HepG2 (cell line): Measurements from ENCODE around the gene LEP. TPM values are rescaled to one million over a fixed set of nuclear protein-coding genes. Genes with fewer than 3 reads are reported as not detected.

ENCODE experiments used
- ASH2L ChIP-seq: fragments of 300-600, 200-600 bp; sonication (generic); IDR thresholded peaks from 2 replicates; pipeline ENCODE4 v1.7.0; 2017; ENCODE audit warnings: low read depth, mild to moderate bottlenecking, moderate library complexity, mixed read lengths, low read length; ENCODE audit not compliant: insufficient read length
- BCL6 ChIP-seq: IDR thresholded peaks from 2 replicates; pipeline ENCODE4 v1.6.1; 2016; ENCODE audit warnings: missing genetic modification reagents, missing compliant biosample characterization
- CEBPB ChIP-seq: IDR thresholded peaks from 2 replicates; pipeline ENCODE4 v1.6.1; 2011; ENCODE audit warnings: low read depth, low read length, improper control_type of control experiment, borderline replicate concordance
- CHD4 ChIP-seq: fragments of 200-600 bp; sonication (generic); IDR thresholded peaks from 2 replicates; pipeline ENCODE4 v1.7.0; 2017; ENCODE audit warnings: mild to moderate bottlenecking, low read length, borderline replicate concordance
- HDAC1 ChIP-seq: sonication (generic); formaldehyde crosslinking; IDR thresholded peaks from 2 replicates; pipeline ENCODE4 v1.5.1; 2020; ENCODE audit warnings: mild to moderate bottlenecking, missing genetic modification reagents
- NCOR1 ChIP-seq: fragments of 200-600 bp; sonication (generic); IDR thresholded peaks from 2 replicates; pipeline ENCODE4 v1.7.0; 2017; ENCODE audit warnings: antibody characterized with exemption, low read length, borderline replicate concordance
- NR2F6 ChIP-seq, 2 experiments: IDR thresholded peaks; 2 replicates each; pipeline ENCODE4 v1.6.1; 2016; ENCODE audit warnings: antibody characterized with exemption in 1 of 2, mild to moderate bottlenecking in 1 of 2
- TEAD3 ChIP-seq: optimal IDR thresholded peaks from 2 replicates; pipeline ENCODE3; 2016; ENCODE audit warnings: borderline replicate concordance
- ZMYM3 ChIP-seq: sonication (generic); formaldehyde crosslinking; IDR thresholded peaks from 2 replicates; pipeline ENCODE4 v1.5.1; 2020; ENCODE audit warnings: mild to moderate bottlenecking, missing genetic modification reagents
- ZNF446 ChIP-seq: sonication (generic); formaldehyde crosslinking; IDR thresholded peaks from 2 replicates; pipeline ENCODE4 v1.5.0; 2020; ENCODE audit warnings: mild to moderate bottlenecking, missing genetic modification reagents
- ZNF607 ChIP-seq: sonication (generic); formaldehyde crosslinking; IDR thresholded peaks from 2 replicates; pipeline ENCODE4 v1.5.1; 2020; ENCODE audit warnings: missing genetic modification reagents, mild to moderate bottlenecking, borderline replicate concordance
- ZNF660 ChIP-seq: sonication (generic); formaldehyde crosslinking; IDR thresholded peaks from 2 replicates; pipeline ENCODE4 v1.5.1; 2020; ENCODE audit warnings: mild to moderate bottlenecking, low read depth, missing genetic modification reagents, borderline replicate concordance
- ZSCAN22 ChIP-seq: sonication (generic); formaldehyde crosslinking; IDR thresholded peaks from 2 replicates; pipeline ENCODE4 v1.4.0; 2020; ENCODE audit warnings: mild to moderate bottlenecking, missing genetic modification reagents
- polyA plus RNA-seq, 8 experiments: library from polyadenylated mRNA; depleted of rRNA in 3 of 8; stranded (reverse) in 7 of 8; unstranded in 1 of 8; fragments of >200 nt; fragmentation: Illumina TruSeq in 4 of 8; extraction: Trizol in 4 of 8; gene quantifications; 2 replicates each; pipeline versions ENCODE4 v1.2.1 to v1.2.3, GENCODE V29; 2011 to 2016; ENCODE audit warnings: low read depth in 4 of 8, missing spikeins in 1 of 8, mixed read lengths in 1 of 8; ENCODE audit not compliant: insufficient read depth in 1 of 8
- total RNA-seq, 5 experiments: library from RNA; depleted of rRNA; stranded (reverse); fragments of >200 nt; fragmentation: Illumina TruSeq; extraction: Trizol; gene quantifications; 2 replicates each; pipeline ENCODE4 v1.2.3, GENCODE V29; 2016; ENCODE audit warnings: low read depth in 1 of 5
- TF ChIP-seq, protein P1 (sequence below): sonication (generic); formaldehyde crosslinking; IDR thresholded peaks from 2 replicates; pipeline ENCODE4 v1.4.0; 2020; ENCODE audit warnings: missing genetic modification reagents, borderline replicate concordance
- TF ChIP-seq, protein P2 (sequence below): IDR thresholded peaks from 2 replicates; pipeline ENCODE4 v1.4.0; 2020; ENCODE audit warnings: mild to moderate bottlenecking, missing genetic modification reagents

Gene LEP
- total and polyA plus RNA-seq, 2 of the 13 experiments (the other 11 are each of a cell fraction or from before 2014, with no cell fraction given) = 0.05 TPM; not detected in 1

DNA sequence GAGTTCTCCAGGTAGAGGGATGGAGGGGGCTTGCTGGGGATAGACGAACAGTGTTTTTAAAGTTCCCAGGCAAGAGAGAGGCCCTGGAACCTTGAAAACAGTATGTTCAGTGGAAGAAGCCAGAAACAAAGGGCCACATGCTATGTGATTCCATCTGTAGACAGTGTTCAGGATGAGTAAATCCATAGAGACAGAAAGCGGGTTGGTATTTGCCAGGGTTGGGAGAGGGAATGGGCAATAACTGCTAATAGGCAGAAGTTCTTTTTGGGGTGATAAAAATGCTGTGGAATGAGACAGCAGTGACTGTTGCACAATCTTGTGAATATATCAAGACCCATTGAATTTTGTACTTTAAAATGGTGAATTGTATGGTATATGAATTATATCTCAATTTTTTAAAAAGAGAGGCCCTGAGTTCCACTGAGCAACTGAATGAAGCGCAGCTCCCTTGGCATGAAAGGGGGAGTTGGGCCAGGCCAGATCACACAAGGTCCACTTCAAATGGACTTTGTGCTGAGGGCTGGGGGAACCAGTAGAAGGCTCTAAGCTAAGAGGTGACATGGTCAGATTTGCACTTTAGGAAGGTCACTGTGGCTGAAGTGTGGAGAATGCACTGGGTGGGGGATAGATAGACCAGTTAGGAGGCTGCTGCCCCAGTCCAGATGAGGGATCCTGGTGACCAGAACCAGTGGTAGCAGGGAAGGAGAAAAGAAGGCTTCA, 34.0 kb downstream of the LEP start (continued):
- TF ChIP-seq, protein P1, sequence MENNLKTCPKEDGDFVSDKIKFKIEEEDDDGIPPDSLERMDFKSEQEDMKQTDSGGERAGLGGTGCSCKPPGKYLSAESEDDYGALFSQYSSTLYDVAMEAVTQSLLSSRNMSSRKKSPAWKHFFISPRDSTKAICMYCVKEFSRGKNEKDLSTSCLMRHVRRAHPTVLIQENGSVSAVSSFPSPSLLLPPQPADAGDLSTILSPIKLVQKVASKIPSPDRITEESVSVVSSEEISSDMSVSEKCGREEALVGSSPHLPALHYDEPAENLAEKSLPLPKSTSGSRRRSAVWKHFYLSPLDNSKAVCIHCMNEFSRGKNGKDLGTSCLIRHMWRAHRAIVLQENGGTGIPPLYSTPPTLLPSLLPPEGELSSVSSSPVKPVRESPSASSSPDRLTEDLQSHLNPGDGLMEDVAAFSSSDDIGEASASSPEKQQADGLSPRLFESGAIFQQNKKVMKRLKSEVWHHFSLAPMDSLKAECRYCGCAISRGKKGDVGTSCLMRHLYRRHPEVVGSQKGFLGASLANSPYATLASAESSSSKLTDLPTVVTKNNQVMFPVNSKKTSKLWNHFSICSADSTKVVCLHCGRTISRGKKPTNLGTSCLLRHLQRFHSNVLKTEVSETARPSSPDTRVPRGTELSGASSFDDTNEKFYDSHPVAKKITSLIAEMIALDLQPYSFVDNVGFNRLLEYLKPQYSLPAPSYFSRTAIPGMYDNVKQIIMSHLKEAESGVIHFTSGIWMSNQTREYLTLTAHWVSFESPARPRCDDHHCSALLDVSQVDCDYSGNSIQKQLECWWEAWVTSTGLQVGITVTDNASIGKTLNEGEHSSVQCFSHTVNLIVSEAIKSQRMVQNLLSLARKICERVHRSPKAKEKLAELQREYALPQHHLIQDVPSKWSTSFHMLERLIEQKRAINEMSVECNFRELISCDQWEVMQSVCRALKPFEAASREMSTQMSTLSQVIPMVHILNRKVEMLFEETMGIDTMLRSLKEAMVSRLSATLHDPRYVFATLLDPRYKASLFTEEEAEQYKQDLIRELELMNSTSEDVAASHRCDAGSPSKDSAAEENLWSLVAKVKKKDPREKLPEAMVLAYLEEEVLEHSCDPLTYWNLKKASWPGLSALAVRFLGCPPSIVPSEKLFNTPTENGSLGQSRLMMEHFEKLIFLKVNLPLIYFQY (CRISPR knock-in tag) = peak; percentile 72; the same call in 1 of the 2 replicates
- TF ChIP-seq CHD4 (0 out of 2 replicates have a peak, but pooled peaks have one; percentile 40), ZNF446 (CRISPR knock-in tag) (0 out of 2 replicates have a peak, but pooled peaks have one; percentile 41), ZNF660 (CRISPR knock-in tag) (no peak), BCL6 (CRISPR knock-in tag) (peak; percentile 45; the same call in 1 of the 2 replicates), NR2F6 (IDR thresholded peaks at IDR 0.05) (0 out of 2 replicates have a peak, but pooled peaks have one; percentile 17), NR2F6 (CRISPR knock-in tag; IDR thresholded peaks at IDR 0.05) (peak; percentile 15; the same call in 1 of the 2 replicates), NCOR1 (peak; percentile 69; the same call in 1 of the 2 replicates), ZSCAN22 (CRISPR knock-in tag) (no peak), CEBPB (peak; percentile 46; the same call in 1 of the 2 replicates), HDAC1 (CRISPR knock-in tag) (peak; percentile 52; the same call in 1 of the 2 replicates), ZNF607 (CRISPR knock-in tag) (peak; percentile 33; the same call in 1 of the 2 replicates), TEAD3 (CRISPR knock-in tag) (peak; percentile 6), ASH2L (peak; percentile 27), ZMYM3 (CRISPR knock-in tag) (peak; percentile 19; the same call in 1 of the 2 replicates)
- TF ChIP-seq, protein P2, sequence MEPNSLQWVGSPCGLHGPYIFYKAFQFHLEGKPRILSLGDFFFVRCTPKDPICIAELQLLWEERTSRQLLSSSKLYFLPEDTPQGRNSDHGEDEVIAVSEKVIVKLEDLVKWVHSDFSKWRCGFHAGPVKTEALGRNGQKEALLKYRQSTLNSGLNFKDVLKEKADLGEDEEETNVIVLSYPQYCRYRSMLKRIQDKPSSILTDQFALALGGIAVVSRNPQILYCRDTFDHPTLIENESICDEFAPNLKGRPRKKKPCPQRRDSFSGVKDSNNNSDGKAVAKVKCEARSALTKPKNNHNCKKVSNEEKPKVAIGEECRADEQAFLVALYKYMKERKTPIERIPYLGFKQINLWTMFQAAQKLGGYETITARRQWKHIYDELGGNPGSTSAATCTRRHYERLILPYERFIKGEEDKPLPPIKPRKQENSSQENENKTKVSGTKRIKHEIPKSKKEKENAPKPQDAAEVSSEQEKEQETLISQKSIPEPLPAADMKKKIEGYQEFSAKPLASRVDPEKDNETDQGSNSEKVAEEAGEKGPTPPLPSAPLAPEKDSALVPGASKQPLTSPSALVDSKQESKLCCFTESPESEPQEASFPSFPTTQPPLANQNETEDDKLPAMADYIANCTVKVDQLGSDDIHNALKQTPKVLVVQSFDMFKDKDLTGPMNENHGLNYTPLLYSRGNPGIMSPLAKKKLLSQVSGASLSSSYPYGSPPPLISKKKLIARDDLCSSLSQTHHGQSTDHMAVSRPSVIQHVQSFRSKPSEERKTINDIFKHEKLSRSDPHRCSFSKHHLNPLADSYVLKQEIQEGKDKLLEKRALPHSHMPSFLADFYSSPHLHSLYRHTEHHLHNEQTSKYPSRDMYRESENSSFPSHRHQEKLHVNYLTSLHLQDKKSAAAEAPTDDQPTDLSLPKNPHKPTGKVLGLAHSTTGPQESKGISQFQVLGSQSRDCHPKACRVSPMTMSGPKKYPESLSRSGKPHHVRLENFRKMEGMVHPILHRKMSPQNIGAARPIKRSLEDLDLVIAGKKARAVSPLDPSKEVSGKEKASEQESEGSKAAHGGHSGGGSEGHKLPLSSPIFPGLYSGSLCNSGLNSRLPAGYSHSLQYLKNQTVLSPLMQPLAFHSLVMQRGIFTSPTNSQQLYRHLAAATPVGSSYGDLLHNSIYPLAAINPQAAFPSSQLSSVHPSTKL (CRISPR knock-in tag) = peak; percentile 20; the same call in 1 of the 2 replicates
